Tibial artery (tissue), 4 donors: Measurements from ENCODE around the gene C2orf92.
"Not testable (repeated sequence)": the region's sequence is repeated elsewhere in the genome, so short reads cannot be mapped to it uniquely, and the experiment has no call there.

Experiments used
- DNase-seq, 2 donors: peaks; one replicate each; pipeline ENCODE4 v3.0.0-alpha.2; 2019
- H3K27ac ChIP-seq, 2 donors: fragments of 200-600 bp; sonication (generic) in 1 of 2; 1 replicate in 1 of 2; 2 replicates in 1 of 2; pipeline ENCODE4 v1.5.1; 2018 to 2019; ENCODE audit warnings: mild to moderate bottlenecking in 1 of 2
- H3K27me3 ChIP-seq, 2 donors: fragments of 200-600 bp; sonication (generic) in 1 of 2; one replicate each; pipeline versions ENCODE4 v1.5.1 to v1.6.0; 2016 to 2019
- H3K36me3 ChIP-seq, 3 donors: fragments of 200-600 bp; sonication (generic) in 2 of 3; one replicate each; pipeline ENCODE4 v1.5.1; 2016 to 2019; ENCODE audit warnings: mild to moderate bottlenecking in 2 of 3
- H3K4me1 ChIP-seq, 4 donors: fragments of 200-600 bp; sonication (generic) in 2 of 4; 1 replicate in 3 of 4; 2 replicates in 1 of 4; pipeline ENCODE4 v1.5.1; 2016 to 2019
- H3K4me3 ChIP-seq, 2 donors: fragments of 200-600 bp; sonication (generic) in 1 of 2; 1 replicate in 1 of 2; 2 replicates in 1 of 2; pipeline ENCODE4 v1.5.1; 2018 to 2019; ENCODE audit warnings: mild to moderate bottlenecking in 2 of 2
- H3K9me3 ChIP-seq, 3 donors: fragments of 200-600 bp; sonication (generic) in 1 of 3; one replicate each; pipeline ENCODE4 v1.5.1; 2016 to 2019
- CTCF ChIP-seq, 2 experiments: fragments of 200-600 bp in 1 of 2; fragments of 450-650 bp in 1 of 2; IDR thresholded peaks; one replicate each; pipeline ENCODE4 v1.5.1; 2017 to 2019; ENCODE audit warnings: antibody characterized with exemption in 2 of 2, mild to moderate bottlenecking in 1 of 2, moderate library complexity in 1 of 2
- intact Hi-C: fragments of 100-400 bp; cut with DNase I; formaldehyde crosslinking; loops from one replicate; pipeline ENCODE4 v1.15.0; 2023; ENCODE audit warnings: low total_unique reads

C2orf92 gene

GRCh38 chr2:97676620-97677019 is 7.1 kb downstream of the C2orf92 start:
- Histone ChIP-seq H3K9me3 (no peaks in the 10 kb centered on the region), H3K36me3 (no peaks in the 10 kb centered on the region), H3K27ac (no peak overlapping the region), H3K27me3 (no peaks in the 10 kb centered on the region), H3K4me1 (no peaks in the 10 kb centered on the region), H3K4me3 (no peak overlapping the region)
- intact Hi-C loops = no loop called here
- TF ChIP-seq CTCF (IDR thresholded peaks at IDR 0.05) = no peak
- DNase-seq = no peak

GRCh38 chr2:97677480-97677879 is 8.0 kb downstream of the C2orf92 start:
- intact Hi-C loops = no loop called here

GRCh38 chr2:97678298-97678697 is 8.8 kb downstream of the C2orf92 start:
- H3K27ac ChIP-seq = no peak overlapping the region
- intact Hi-C loops = no loop called here
- H3K4me1 ChIP-seq = no peaks in the 10 kb centered on the region
- no peaks in the 10 kb centered on the region for H3K36me3 ChIP-seq
- DNase-seq = no peak
- no peak overlapping the region for H3K4me3 ChIP-seq
- H3K27me3 ChIP-seq = no peaks in the 10 kb centered on the region
- no peak for TF ChIP-seq CTCF (IDR thresholded peaks at IDR 0.05)
- H3K9me3 ChIP-seq = no peaks in the 10 kb centered on the region

More at GRCh38 chr2:97677480-97677879, 8.0 kb downstream of the C2orf92 start:
- TF ChIP-seq CTCF (IDR thresholded peaks at IDR 0.05) = no peak
- Histone ChIP-seq H3K4me1 (no peaks in the 10 kb centered on the region), H3K36me3 (no peaks in the 10 kb centered on the region), H3K4me3 (no peak overlapping the region), H3K27ac (no peak overlapping the region), H3K9me3 (no peaks in the 10 kb centered on the region), H3K27me3 (no peaks in the 10 kb centered on the region)
- DNase-seq = no peak

GRCh38 chr2:97687235-97687634 is 17.7 kb downstream of the C2orf92 start:
- H3K9me3 ChIP-seq, DNase-seq, H3K4me3 ChIP-seq, intact Hi-C loops, H3K27ac ChIP-seq, H3K27me3 ChIP-seq, H3K4me1 ChIP-seq, H3K36me3 ChIP-seq: not testable (repeated sequence)

GRCh38 chr2:97688062-97688827 is 18.7 kb downstream of the C2orf92 start:
- Histone ChIP-seq H3K4me3 (no peak overlapping the region), H3K27ac (no peak overlapping the region), H3K4me1 (no peaks in the 10 kb centered on the region), H3K36me3 (no peaks in the 10 kb centered on the region), H3K9me3 (no peaks in the 10 kb centered on the region), H3K27me3 (no peaks in the 10 kb centered on the region)
- intact Hi-C loops = no loop called here
- DNase-seq = no peak
- TF ChIP-seq CTCF (IDR thresholded peaks at IDR 0.05) = no peak

GRCh38 chr2:97691166-97691565 is 21.7 kb downstream of the C2orf92 start:
- Histone ChIP-seq H3K36me3 (no peaks in the 10 kb centered on the region), H3K27ac (no peak overlapping the region), H3K27me3 (no peaks in the 10 kb centered on the region), H3K4me1 (no peaks in the 10 kb centered on the region), H3K4me3 (no peak overlapping the region), H3K9me3 (no peaks in the 10 kb centered on the region)
- DNase-seq = no peak
- no peak for TF ChIP-seq CTCF (IDR thresholded peaks at IDR 0.05)
- intact Hi-C loops = no loop called here
